GM18870 (cell line): ENCODE results near the gene DHX34.
"Not testable (repeated sequence)": the region's sequence is repeated elsewhere in the genome, so short reads cannot be mapped to it uniquely, and the experiment has no call there.

Experiments
- ATAC-seq: cut with Tn5 transposase; IDR thresholded peaks from one replicate; pipeline ENCODE4 v1.9.1; 2021; ENCODE audit warnings: moderate library complexity; ENCODE audit not compliant: unreplicated experiment

The DHX34 gene

DNA sequence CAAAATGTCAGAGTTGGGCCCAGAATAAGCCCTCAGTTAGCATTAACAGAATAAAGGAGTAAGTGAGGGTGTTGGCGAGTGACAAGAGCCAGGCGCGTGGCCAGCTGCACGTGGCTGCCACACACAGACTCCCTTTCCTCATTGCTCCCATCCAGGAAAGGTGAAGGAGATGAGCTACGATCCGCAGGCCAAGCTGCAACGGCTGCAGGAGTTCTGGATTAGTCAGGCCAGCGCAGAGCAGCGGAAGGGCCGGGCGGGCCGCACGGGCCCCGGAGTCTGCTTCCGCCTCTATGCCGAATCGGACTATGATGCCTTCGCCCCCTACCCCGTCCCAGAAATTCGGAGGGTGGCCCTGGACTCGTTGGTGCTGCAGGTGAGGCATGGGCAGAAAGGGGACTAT is 13.2 kb downstream of the DHX34 start:
- no peak for ATAC-seq

DNA sequence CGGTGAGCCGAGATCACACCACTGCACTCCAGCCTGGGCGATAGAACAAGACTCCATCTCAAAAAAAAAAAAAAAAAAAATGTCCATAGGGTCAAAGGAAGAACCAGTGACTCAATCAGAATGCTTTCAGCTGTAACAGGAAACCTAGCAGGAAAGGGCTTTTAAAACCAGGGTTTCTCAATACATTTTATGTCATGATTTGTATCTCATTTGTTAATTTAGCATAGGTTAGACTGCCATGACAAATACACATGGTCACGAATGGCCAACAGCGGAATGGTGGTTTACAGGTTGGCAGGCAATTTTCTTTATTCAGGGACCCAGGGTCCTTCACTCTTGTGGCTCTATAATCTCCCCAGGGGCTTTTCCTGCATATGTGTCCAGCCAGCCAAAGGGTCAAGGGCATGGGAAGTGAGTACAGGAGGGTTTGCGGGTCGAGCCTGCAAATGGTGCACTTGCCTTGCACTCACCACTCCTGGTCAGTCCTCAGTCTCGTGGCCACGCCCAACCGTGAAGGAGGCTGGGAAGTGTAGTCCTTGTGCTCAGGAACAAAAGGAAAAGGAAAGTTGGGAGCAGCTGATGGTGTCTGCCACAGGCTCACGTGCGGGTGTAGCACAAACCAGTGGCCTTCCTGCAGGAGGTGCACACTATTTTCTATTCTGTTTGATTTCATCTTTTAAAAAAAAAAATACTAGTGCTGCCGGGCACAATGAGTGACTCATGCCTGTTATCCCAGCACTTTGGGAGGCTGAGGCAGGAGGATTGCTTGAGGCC is 14.8 kb downstream of the DHX34 start:
- ATAC-seq = no peak

DNA sequence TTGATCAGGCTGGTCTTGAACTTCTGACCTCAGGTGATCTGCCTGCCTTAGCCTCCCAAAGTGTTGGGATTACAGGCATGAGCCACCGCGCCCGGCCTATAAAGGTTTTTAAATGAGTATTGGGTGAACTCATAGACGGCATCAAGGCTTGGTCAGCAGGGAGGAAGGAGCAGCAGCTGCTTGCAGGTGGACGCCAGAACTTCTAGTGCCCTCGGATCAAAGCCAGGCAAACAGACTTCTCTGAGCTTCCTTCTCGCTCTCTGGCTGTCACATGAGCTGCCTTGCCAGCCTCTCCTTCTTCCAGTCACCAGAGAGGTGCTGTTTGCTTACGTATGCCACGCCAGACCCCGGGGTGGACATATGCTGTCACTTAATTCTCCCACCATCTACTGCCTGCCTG is 16.3 kb downstream of the DHX34 start:
- ATAC-seq = not testable (repeated sequence)

DNA sequence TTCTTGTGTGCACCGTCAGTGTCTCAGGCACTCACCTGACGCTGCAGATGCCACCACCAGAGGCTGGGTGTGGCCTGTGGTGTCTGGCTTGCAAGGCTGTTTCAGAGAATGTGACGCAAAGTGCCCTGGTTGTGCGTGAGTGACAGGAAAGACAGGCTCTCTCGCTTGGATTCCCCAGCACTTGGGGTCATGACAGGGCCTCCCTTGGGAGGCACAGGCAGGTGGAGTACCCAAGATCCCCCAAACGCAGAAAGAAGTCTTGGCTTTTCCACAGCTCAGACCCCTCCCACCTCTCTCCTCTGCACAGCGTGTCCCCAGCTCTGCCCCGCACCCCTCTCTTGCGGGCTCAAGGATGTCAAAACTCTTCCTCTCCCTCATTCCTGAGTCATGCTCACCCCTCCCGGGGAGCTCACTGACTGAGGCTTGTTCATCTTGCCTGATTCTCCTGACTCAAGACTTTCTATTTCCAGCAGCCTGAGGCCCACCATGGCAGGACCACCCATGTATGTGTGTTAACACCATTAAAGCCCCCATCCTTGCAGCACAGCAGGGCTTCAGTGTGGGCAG is 21.0 kb downstream of the DHX34 start:
- no peak for ATAC-seq

DNA sequence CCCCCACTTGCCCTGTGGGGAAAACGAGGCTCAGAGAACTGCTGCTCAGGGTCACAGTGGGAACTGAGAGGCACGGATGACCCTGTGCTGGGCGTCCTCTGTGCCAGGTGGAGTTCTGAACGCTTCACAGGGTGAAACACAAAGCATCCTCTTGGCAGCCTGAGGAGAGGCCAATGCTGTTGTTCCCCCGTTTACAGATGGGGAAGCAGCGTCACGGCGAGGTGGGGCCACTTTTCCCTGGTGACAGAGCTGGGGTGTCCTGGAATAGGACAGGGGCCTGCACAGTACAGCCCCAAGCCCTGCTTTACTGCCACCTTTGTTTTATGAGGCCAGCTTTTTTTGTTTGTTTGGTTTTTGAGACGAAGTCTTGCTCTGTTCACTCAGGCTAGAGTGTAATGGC is 22.1 kb downstream of the DHX34 start:
- no peak for ATAC-seq

DNA sequence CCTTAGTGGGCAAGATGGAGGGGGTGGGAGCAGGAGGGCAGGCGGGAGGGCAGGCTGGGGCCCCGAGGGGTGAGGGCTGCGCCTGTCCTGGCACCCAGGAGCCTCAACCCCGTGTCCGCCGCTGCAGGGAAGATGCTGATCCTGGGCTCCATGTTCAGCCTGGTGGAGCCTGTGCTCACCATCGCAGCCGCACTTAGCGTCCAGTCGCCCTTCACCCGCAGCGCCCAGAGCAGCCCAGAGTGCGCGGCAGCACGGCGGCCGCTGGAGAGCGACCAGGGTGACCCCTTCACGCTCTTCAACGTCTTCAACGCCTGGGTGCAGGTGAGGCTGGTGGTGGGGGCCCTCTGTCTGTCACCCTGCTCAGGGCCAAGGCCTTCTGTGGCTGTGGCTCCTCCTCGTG is 23.5 kb downstream of the DHX34 start:
- ATAC-seq = no peak

DNA sequence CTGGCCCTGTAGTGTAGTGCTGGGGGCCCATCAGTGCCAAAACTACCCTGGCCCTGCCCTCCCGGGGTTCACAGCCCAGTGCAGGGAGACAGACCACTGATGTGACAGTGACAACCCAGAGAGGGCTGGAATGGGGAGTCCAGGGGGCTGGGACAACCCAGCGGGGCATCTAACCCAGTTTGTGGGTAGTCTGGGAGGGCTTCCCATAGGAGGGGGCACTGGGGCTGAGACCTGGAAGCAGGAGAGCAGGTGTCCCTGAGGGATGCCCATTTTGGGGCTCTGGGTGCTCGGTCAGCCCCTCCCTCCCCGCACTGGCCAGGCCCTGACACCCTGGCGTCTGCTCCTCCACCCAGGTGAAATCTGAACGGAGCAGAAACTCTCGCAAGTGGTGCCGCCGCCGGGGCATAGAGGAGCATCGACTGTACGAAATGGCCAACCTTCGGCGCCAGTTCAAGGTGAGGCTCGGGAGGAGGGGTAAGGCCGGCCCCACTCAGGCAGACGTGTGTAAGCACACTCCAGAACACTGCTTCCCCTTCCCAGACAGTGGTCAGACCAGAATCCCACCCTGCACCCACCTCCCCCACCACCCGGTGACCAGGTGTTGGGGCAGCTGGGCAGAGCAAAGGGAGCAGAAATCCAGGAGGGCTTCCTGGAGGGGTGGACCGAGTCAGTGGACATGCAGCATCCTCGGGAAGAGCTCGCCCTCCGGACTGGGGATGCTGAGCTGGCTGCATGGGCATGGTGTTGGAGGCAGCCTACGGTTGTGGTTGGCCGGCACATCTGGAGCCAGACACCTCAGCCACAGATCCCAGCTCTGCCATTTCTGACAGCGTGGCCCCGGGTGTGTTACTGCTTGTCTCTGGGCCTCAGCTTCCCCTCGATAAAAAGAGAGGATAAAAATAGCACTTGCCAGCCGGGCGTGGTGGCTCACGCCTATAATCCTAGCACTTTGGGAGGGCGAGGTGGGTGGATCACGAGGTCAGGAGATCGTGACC is 24.4 kb downstream of the DHX34 start:
- ATAC-seq = no peak

DNA sequence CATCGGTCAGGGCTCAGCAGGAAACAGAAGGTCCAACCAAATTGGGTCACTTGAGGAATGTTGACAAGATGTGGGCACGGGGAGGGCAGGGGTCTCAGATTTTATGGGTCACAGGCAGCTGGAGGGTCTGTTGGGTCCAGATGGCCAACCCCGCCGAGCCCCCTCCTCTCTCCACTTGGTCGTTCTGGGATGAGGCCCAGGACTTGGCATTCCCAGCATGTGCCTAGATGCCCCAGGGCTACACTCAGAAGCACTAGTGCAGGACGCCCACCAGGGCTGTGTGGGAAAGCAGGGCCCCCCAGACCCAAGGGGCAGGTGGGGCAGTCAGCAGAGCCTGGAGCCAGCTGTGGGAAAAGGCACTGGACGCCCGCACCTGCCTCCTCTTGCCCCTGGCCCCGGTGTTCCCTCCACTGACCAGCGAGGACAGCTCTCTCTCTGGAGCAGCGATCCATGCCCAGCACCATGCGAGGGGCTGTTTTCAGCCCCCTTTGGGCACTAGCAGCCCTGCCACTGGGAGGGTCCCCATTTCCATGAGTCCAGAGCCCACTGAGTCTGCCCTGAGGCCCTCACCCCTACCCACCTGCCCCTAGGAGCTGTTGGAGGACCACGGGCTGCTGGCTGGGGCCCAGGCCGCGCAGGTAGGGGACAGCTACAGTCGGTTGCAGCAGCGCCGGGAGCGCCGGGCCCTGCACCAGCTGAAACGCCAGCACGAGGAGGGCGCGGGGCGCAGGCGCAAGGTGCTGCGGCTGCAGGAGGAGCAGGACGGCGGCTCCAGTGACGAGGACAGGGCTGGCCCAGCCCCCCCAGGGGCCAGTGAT is 26.0 kb downstream of the DHX34 start:
- no peak for ATAC-seq

DNA sequence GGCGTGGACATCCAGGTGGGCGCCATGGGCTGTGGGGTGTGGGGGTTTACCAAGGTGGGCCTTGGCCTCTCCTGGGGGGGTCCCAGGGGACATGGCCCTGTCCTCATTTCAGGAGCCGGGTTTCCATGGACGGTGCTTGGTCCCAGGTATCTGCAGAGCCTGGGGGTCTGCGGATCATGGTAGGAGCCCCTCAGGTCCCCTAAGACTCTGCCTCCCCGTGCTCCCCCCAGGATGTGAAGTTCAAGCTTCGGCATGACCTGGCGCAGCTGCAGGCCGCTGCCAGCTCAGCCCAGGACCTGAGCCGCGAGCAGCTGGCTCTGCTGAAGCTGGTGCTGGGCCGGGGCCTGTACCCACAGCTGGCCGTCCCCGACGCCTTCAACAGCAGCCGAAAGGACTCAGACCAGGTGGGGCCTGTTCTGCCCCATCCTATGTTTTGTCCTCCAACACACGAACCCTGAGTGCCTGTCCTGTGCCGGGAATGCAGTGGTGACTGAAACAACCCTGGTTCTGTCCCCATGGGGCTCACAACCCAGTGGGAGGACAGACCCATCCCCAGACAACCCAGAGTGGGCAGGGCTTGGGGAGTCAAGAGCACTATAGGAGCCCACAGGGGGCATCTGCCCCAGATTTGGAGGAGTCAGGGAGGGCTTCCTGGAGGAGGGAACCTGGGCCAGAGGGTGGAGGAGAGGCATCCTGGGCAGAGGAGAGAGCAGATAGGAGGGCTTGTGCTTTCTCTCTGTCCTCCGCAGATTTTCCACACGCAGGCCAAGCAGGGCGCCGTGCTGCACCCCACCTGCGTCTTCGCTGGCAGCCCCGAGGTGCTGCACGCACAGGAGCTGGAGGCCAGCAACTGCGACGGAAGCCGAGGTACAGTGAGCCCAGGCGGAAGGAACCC is 26.8 kb downstream of the DHX34 start:
- ATAC-seq = no peak

DNA sequence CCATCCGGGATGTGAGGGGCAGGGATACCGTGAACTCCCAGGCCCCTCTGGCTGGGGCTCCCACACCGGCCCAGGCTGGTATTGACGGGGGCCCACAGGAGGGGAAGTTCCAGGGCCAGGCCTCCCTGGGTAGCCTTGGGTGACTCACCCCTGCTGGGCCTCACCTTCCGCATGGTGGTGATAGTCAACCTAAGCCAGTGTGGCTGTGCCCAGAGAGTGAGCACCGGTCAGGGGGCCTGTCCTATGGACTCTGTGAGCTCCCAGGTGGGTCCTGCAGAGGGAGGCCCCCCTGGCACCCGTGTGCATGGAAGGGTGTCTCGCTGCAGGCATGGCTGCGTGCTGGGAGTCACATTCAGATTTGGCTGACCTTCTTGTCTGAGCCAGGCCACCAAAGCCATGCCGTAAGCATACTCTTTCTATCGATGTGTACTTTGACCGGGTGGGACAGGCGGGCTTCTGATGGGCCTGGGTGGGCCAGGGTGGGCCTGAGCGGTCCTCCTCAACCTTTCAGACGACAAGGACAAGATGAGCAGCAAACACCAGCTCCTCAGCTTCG is 27.6 kb downstream of the DHX34 start:
- ATAC-seq = no peak

DNA sequence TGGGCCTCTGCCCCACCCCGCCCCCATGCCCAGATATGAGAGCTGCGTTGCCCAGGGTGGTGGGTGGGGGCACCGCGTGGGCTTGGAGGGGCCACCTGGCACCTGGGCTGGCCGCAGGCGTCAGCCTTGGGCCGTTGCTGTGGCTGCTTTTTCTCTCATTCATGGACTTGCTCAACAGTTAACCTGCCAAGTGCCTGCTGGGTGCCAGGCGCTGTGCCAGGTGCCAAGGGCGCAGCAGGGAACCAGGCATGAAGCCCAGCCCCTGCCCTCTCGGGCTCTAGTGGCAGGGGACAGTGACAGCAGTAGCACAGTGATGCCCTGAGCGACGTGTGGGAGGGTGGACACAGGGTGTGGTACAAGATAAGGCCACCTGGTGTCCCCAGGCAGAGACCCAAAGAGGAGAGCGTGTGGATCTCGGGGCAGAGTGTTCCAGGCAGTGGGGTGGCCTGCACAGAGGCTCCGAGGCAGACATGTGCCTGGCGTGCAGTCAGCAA is 28.1 kb downstream of the DHX34 start:
- no peak for ATAC-seq

DNA sequence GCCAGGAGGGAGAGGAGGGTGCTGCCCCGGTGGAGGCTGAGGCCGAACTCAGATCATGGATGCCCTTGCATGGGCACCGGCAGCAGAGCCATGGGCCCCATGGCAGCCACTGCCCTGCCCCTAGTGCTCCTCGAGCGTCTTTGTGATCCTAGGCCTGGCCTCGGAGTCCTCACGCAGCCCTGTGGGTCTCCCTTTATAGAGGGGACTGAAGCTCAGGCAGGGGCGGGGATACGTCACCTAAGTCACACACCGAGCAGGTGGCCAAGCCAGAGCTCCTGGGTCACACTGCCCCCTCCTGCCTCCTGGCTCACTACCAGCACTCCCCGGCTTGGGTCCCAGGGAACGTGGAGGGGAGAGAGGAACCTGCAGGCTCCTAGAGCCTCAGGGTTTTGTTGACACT is 28.7 kb downstream of the DHX34 start:
- no peak for ATAC-seq

DNA sequence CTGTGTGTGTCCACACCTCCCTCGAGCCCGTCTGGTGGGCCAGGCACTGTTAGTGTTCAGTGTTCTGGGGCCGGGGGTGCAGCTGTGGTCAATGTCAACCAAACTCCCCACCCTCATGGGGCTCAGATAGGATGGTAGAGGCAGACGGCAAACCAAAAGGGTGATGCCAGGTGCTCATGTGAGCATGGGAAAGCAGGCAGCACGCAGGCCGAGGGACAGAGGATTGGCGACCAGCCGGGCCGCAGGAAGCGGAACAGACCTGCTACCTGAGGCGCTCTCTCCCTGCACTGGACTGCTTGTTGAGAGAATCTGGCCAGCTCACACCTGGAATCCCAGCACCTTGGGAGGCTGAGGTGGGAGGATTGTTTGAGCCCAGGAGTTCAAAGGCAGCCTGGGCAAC is 29.1 kb downstream of the DHX34 start:
- no peak for ATAC-seq

DNA sequence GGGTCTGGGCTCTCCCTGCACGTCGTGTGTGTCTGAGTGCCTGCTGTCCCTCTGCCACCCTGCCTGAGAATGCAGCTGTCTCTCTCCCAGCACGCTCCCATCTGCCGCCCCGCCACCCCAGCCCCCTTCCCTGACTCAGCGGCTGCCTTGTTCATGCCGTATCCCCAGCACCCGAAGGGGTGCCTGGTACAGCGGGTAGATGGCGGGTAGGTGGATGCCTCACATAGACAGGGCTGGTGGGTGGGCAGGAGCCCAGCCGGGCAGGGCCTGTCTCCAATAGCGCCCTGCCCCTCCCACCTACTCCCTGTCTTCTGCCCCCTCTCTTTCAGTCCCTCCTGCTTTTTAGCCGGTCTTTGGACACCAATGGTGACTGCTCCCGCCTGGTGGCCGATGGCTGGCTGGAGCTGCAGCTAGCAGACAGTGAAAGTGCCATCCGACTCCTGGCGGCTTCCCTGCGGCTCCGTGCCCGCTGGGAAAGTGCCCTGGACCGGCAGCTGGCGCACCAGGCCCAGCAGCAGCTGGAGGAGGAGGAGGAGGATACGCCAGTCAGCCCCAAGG is 30.3 kb downstream of the DHX34 start:
- ATAC-seq = no peak

DNA sequence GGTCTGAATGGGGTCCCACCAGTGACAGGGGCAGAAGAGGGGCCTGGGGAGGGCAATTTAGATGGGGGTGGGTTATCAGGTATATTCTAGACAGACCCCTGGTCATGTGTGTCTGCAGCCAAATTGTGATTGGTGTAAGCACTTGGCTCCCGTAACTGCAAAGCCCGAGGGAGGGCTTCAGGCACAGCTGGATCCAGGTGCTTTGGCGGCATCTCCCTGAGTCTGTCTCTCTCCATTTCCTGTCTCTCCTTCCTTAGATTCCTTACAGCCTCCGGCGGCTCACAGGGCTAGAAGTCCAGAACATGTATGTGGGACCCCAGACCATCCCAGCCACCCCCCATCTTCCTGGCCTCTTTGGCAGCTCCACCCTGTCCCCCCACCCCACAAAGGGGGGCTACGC is 31.4 kb downstream of the DHX34 start:
- no peak for ATAC-seq

DNA sequence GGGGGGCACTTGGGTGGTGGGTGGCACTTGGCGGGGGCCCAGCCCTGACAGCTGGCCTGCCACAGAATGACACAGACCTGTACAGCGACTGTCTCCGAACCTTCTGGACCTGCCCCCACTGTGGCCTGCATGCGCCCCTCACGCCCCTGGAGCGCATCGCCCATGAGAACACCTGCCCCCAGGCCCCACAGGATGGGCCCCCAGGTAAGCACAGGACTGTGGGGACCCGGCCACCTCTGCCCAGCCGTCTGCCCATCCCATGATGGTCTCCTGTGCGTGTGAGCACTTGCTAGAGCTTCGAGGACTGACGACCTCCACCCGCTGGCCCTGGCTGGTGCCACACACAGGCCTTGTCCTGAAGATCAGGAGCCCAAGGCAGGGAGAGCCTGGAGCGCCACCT is 32.0 kb downstream of the DHX34 start:
- no peak for ATAC-seq

DNA sequence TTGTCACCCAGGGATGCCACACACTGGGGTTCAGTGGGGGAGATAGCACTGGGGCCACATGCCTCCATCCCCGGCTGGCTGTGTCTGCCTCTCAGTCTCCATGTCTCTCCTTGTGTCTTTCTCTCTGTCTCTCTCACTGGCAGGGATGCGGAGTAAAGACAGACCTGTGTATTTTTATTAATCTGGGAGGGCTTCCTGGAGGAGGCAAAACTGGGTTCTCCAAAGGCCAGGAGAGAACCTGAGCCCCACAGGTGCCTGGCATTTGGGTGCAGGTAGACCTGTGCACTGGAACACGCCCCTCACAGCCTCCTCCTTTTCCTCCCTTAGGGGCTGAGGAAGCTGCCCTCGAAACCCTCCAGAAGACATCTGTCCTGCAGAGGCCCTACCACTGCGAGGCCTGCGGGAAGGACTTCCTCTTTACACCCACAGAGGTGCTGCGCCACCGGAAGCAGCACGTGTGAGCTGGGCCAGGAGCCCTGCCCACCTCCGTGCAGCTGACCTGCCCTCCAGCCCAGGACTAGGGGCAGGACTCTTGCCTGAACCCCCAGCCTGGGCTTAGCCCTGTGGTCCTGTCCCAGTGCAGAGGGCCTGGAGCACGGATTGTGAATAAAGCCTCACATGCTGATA is 32.7 kb downstream of the DHX34 start:
- no peak for ATAC-seq

DNA sequence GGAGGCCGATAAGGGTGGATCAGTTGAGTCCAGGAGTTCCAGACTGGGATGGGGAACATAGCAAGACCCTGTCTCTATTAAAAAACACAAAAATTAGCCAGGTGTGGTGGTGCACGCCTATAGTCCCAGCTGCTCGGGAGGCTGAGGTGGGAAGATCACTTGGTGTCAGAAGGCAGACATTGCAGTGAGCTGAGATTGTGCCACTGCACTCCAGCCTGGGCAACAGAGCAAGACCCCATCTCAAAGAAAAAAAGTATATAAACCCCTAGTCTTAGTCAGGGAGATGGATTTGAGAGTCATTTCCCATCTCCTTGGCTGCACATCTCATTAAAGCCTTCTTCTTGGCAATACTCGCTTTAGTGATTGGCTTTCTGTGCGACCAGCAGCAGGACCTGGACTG is 34.8 kb downstream of the DHX34 start:
- ATAC-seq = not testable (repeated sequence)

DNA sequence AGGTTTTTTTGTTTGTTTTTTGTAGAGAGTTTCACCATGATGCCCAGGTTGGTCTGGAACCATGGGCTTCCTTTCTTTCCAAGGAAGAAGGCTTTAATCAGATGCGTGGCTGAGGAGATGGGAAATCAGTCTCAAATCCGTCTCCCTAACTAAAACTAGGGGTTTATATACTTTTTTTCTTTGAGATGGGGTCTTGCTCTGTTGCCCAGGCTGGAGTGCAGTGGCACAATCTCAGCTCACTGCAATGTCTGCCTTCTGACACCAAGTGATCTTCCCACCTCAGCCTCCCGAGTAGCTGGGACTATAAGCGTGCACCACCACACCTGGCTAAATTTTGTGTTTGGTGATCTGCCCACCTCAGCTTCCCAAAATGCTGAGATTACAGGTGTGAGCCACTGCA is 35.4 kb downstream of the DHX34 start:
- ATAC-seq = not testable (repeated sequence)
